GM13976 (cell line): ENCODE data around the gene LSS.

ENCODE experiments used
- DNase-seq: peaks from one replicate; pipeline ENCODE4 v3.0.0; 2012; ENCODE audit warnings: low spot score
- in situ Hi-C: fragments of 300-500 bp; cut with MboI; formaldehyde crosslinking; loops from one replicate; pipeline ENCODE4 v1.12.0; 2022; ENCODE audit warnings: low sequenced_read_pairs, mixed read lengths, inconsistent platforms; ENCODE audit not compliant: unreplicated experiment
- TF ChIP-seq, protein P1 (sequence below): IDR thresholded peaks from 2 replicates; pipeline ENCODE4 v1.5.1; 2012; ENCODE audit warnings: borderline replicate concordance, mild to moderate bottlenecking; ENCODE audit not compliant: insufficient read depth; ENCODE audit errors: extremely low read depth, missing control alignments, control extremely low read depth

LSS gene

DNA sequence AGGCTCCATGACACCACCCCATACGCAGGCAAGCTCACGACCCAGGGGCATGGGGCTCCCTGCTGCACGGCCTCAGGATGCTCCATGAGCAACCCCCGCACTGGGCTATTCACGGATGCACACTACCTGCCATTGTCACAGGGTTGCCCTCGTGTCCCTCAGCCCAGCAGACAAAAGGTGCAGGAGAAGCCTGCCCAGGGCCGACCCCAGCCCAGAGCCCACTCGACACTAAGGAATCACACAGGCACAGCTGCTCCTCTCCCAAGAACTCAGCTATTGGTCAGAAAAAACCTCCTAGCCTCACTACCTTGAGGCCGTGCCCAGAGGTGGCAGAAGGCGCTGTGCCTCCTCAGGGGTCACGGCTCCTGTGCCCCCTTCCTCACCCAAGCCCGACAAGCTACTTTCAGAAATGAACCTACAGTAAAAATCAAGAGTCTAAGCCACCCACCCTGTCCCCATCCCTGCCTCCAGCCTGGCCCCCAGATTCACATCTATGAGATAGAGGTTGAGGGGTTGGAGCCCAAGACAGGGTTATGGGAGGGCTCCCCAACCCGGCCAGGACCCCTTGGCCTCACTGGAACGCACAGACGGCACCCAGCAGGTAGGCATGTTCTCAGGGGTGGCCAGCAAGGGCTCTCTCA, 38.0 kb downstream of the LSS start:
- DNase-seq: no peak
- in situ Hi-C loops: no loop called here
- TF ChIP-seq, protein P1, sequence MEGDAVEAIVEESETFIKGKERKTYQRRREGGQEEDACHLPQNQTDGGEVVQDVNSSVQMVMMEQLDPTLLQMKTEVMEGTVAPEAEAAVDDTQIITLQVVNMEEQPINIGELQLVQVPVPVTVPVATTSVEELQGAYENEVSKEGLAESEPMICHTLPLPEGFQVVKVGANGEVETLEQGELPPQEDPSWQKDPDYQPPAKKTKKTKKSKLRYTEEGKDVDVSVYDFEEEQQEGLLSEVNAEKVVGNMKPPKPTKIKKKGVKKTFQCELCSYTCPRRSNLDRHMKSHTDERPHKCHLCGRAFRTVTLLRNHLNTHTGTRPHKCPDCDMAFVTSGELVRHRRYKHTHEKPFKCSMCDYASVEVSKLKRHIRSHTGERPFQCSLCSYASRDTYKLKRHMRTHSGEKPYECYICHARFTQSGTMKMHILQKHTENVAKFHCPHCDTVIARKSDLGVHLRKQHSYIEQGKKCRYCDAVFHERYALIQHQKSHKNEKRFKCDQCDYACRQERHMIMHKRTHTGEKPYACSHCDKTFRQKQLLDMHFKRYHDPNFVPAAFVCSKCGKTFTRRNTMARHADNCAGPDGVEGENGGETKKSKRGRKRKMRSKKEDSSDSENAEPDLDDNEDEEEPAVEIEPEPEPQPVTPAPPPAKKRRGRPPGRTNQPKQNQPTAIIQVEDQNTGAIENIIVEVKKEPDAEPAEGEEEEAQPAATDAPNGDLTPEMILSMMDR: no peak

- in situ Hi-C loops: no loop called here
- no peak for DNase-seq
- TF ChIP-seq, protein P1: no peak
Measured at GRCh38 chr21:46189959-46190490, 38.5 kb downstream of the LSS start.

- no peak for DNase-seq
- in situ Hi-C loops: no loop called here
- TF ChIP-seq, protein P1: no peak
Measured at GRCh38 chr21:46189213-46189958, 39.2 kb downstream of the LSS start.

GRCh38 chr21:46188226-46189212, 40.1 kb downstream of the LSS start:
- in situ Hi-C loops: no loop called here
- DNase-seq: no peak
- TF ChIP-seq, protein P1: no peak

DNA sequence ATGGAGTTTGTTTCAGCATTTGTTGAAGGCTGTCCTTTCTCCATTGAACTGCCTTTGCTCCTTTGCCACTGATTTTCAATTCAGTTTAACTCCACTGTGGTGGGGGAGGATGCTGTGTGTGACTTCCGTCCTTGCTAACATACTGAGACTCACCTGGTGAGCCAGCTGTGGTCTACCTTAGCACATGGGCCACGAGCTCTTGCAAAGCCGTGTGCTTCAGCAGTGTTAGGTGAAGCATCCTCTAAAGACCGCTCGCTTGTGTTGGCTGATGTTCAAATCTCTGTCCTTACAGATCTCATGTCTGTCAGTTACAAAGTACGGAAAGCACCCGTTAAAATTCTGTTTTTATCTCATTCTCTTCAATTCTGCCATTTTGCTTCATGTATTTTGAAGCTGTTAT, 40.8 kb downstream of the LSS start:
- in situ Hi-C loops: no loop called here
- DNase-seq: no peak
- TF ChIP-seq, protein P1: no peak

- DNase-seq: no peak
- in situ Hi-C loops: no loop called here
- TF ChIP-seq, protein P1: no peak
Measured at GRCh38 chr21:46187261-46187660, 41.3 kb downstream of the LSS start.
